T-helper 2 cell treated with Interferon-gamma antibody and Interleukin-4, amounts not matched to agents 5 μg/mL and 100 μg/mL, for 36 hours (primary cell): ENCODE data around the gene PLCH1.

Experiments
- DNase-seq: peaks from one replicate; pipeline ENCODE4 v3.0.0; 2021; ENCODE audit warnings: low spot score
- H3K27ac Mint-ChIP-seq: one replicate; pipeline ENCODE4 v1.8.0; 2021; ENCODE audit warnings: mild to moderate bottlenecking, mixed read lengths
- H3K27me3 Mint-ChIP-seq: one replicate; pipeline ENCODE4 v1.8.0; 2021; ENCODE audit warnings: low read depth, mixed read lengths
- H3K36me3 Mint-ChIP-seq: one replicate; pipeline ENCODE4 v1.8.0; 2021; ENCODE audit warnings: low read depth, mixed read lengths
- H3K4me1 Mint-ChIP-seq: one replicate; pipeline ENCODE4 v1.8.0; 2021; ENCODE audit warnings: low read depth, mixed read lengths
- H3K4me3 Mint-ChIP-seq: one replicate; pipeline ENCODE4 v1.8.0; 2022; ENCODE audit warnings: mild to moderate bottlenecking, moderate library complexity, mixed read lengths
- H3K9me3 Mint-ChIP-seq: one replicate; pipeline ENCODE4 v1.8.0; 2021; ENCODE audit warnings: mixed read lengths

Gene PLCH1

DNA sequence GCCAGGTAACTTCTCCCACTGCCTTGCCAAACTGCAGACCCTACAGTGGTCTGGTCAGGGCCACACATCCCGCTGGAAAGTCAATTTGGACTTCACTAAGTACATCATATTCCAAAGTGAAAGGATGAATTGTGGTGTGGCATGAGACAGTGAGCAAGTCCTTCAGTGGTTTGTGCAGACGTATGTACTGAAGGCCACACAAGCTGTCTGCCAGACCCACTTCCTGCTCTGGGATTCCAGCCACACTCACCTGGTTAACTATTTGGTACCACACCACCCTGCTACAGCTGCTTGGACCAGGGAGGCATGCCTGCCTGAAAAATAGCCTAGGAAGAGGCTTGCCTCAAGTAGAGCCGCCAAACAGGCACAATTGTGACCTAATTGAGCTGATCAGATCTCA is 357.3 kb downstream of the PLCH1 start:
- H3K27me3 Mint-ChIP-seq: peaks cover 5% of the 10 kb centered on the region
- no peak overlapping the region for H3K27ac Mint-ChIP-seq
- H3K4me3 Mint-ChIP-seq: no peak overlapping the region
- no peaks in the 10 kb centered on the region for H3K9me3 Mint-ChIP-seq
- no peaks in the 10 kb centered on the region for H3K36me3 Mint-ChIP-seq
- no peaks in the 10 kb centered on the region for H3K4me1 Mint-ChIP-seq
- no peak for DNase-seq

- Mint-ChIP-seq H3K36me3 (no peaks in the 10 kb centered on the region), H3K9me3 (no peaks in the 10 kb centered on the region), H3K4me1 (no peaks in the 10 kb centered on the region), H3K4me3 (no peak overlapping the region), H3K27ac (no peak overlapping the region), H3K27me3 (peaks cover 5% of the 10 kb centered on the region)
- no peak for DNase-seq
Observed at GRCh38 chr3:155386919-155387318, 358.0 kb downstream of the PLCH1 start.

- H3K27me3 Mint-ChIP-seq: peaks cover 5% of the 10 kb centered on the region
- no peaks in the 10 kb centered on the region for H3K36me3 Mint-ChIP-seq
- DNase-seq: no peak
- no peak overlapping the region for H3K27ac Mint-ChIP-seq
- no peak overlapping the region for H3K4me3 Mint-ChIP-seq
- H3K9me3 Mint-ChIP-seq: no peaks in the 10 kb centered on the region
- H3K4me1 Mint-ChIP-seq: no peaks in the 10 kb centered on the region
Observed at GRCh38 chr3:155385896-155386625, 358.8 kb downstream of the PLCH1 start.

GRCh38 chr3:155382396-155383042 is 362.4 kb downstream of the PLCH1 start:
- H3K27ac Mint-ChIP-seq: no peak overlapping the region
- H3K9me3 Mint-ChIP-seq: no peaks in the 10 kb centered on the region
- DNase-seq: no peak
- H3K4me3 Mint-ChIP-seq: no peak overlapping the region
- H3K36me3 Mint-ChIP-seq: no peaks in the 10 kb centered on the region
- no peaks in the 10 kb centered on the region for H3K4me1 Mint-ChIP-seq
- H3K27me3 Mint-ChIP-seq: peaks cover 2% of the 10 kb centered on the region

GRCh38 chr3:155377847-155378246 is 367.0 kb downstream of the PLCH1 start:
- Mint-ChIP-seq H3K4me1 (no peaks in the 10 kb centered on the region), H3K27ac (no peak overlapping the region), H3K4me3 (no peak overlapping the region), H3K36me3 (no peaks in the 10 kb centered on the region), H3K27me3 (peaks cover 2% of the 10 kb centered on the region), H3K9me3 (no peaks in the 10 kb centered on the region)
- no peak for DNase-seq

DNA sequence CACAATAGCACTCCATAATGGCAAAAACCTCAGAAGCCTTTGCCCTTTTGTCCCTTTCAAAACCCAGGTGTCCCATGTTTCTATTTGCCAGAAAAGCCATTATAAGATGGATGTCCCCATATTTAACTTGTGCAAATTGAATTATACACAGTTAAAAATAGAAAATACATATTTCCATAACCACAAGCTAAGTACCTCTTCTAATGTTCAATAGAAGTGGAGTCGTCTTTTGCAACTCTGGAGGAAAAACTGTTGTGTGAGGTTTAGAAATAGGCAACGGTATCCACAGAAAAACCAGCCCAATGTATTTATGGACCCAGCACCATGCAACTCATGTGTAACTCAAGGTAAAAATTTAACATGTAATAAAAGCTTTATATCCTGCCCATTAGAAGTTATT is 367.8 kb downstream of the PLCH1 start:
- no peaks in the 10 kb centered on the region for H3K36me3 Mint-ChIP-seq
- no peak overlapping the region for H3K27ac Mint-ChIP-seq
- H3K4me3 Mint-ChIP-seq: no peak overlapping the region
- H3K4me1 Mint-ChIP-seq: no peaks in the 10 kb centered on the region
- H3K9me3 Mint-ChIP-seq: no peaks in the 10 kb centered on the region
- no peak for DNase-seq
- H3K27me3 Mint-ChIP-seq: peaks cover 2% of the 10 kb centered on the region

DNA sequence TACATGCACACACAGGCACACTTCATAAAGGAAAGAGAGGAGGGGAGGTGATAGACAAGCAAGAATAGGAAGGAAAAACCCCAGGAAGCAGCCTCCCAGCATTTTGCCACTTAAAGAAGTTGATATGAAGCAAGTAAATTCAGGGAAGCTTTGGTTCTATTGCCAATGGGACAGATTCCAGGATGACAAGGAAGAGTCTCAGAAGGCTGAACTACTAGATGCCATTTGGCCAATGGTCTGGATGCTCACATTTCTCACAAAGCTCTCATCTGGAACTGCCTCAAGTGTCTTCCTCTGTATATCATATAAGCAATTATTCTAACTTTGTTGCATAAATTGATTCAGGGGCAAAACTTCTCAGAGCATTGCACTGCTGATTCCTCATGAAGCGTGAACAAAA is 372.6 kb downstream of the PLCH1 start:
- H3K27ac Mint-ChIP-seq: no peak overlapping the region
- no peaks in the 10 kb centered on the region for H3K4me1 Mint-ChIP-seq
- H3K4me3 Mint-ChIP-seq: no peak overlapping the region
- no peak for DNase-seq
- H3K27me3 Mint-ChIP-seq: no peaks in the 10 kb centered on the region
- H3K36me3 Mint-ChIP-seq: no peaks in the 10 kb centered on the region
- no peaks in the 10 kb centered on the region for H3K9me3 Mint-ChIP-seq

DNA sequence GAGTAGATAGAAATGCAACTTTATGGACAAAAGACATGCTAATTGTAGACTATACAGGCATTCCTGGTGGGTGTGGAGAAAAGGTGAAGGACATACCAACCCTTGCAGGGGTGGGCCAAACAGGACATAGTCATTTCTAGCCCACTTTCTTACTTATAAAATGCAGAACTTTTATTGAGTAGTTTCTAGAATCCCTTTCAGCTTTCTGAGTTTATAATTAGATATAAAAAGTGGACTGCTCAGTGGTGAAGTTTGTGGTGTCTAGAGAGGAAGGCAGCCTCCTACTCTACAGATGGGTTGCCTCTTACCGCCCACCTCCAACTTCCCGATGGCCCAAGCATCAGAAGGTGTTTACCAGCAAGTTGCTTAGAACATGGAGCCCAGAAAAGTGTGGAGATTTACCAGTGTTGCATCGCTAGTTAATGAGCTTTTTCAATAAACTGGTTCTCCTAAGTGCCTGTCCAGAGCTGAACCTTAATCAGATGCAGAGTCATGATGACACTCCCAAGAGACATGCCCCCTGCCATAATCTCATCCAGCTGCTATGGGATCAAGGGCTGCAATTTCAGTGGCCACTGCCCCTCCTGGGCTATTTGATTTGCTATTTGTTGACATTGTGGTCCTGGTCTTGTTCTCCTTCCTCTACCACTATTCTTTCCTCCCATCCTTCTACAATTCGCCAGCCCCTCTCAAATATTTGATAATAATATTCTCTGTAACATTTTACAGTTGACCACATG is 373.9 kb downstream of the PLCH1 start:
- Mint-ChIP-seq H3K27ac (no peak overlapping the region), H3K4me1 (no peaks in the 10 kb centered on the region), H3K4me3 (no peak overlapping the region), H3K27me3 (no peaks in the 10 kb centered on the region), H3K36me3 (no peaks in the 10 kb centered on the region), H3K9me3 (no peaks in the 10 kb centered on the region)
- no peak for DNase-seq

GRCh38 chr3:155370198-155370597 is 374.7 kb downstream of the PLCH1 start:
- DNase-seq: no peak
- H3K4me1 Mint-ChIP-seq: no peaks in the 10 kb centered on the region
- no peak overlapping the region for H3K4me3 Mint-ChIP-seq
- no peak overlapping the region for H3K27ac Mint-ChIP-seq
- H3K9me3 Mint-ChIP-seq: no peaks in the 10 kb centered on the region
- no peaks in the 10 kb centered on the region for H3K36me3 Mint-ChIP-seq
- H3K27me3 Mint-ChIP-seq: no peaks in the 10 kb centered on the region

GRCh38 chr3:155369735-155370134 is 375.1 kb downstream of the PLCH1 start:
- Mint-ChIP-seq H3K27ac (no peak overlapping the region), H3K4me3 (no peak overlapping the region), H3K36me3 (no peaks in the 10 kb centered on the region), H3K27me3 (no peaks in the 10 kb centered on the region), H3K4me1 (no peaks in the 10 kb centered on the region), H3K9me3 (no peaks in the 10 kb centered on the region)
- DNase-seq: no peak

- Mint-ChIP-seq H3K9me3 (no peaks in the 10 kb centered on the region), H3K27ac (no peak overlapping the region), H3K4me1 (no peaks in the 10 kb centered on the region), H3K27me3 (no peaks in the 10 kb centered on the region), H3K36me3 (no peaks in the 10 kb centered on the region), H3K4me3 (no peak overlapping the region)
- DNase-seq: no peak
Observed at GRCh38 chr3:155369244-155369643, 375.6 kb downstream of the PLCH1 start.

DNA sequence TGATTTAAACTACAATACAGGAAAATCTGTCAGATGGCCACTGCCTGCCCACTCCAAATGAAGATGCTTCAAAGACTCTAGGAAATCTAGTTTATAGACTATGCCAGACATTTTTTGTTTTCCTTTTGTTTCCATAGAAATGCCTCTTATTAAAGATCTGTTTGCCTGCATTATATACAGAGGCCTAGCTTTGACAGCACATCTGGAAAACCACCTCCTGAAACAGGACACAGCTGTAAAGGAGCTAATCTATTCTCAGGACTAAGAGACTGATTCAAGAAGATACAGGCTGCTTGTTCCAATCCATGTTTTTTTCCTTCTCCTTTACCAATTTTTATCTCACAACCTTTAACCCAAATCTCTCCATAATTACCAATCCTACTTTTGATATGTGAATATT is 376.1 kb downstream of the PLCH1 start:
- H3K4me3 Mint-ChIP-seq: no peak overlapping the region
- H3K27ac Mint-ChIP-seq: no peak overlapping the region
- no peaks in the 10 kb centered on the region for H3K4me1 Mint-ChIP-seq
- DNase-seq: no peak
- H3K36me3 Mint-ChIP-seq: no peaks in the 10 kb centered on the region
- no peaks in the 10 kb centered on the region for H3K9me3 Mint-ChIP-seq
- H3K27me3 Mint-ChIP-seq: no peaks in the 10 kb centered on the region

DNA sequence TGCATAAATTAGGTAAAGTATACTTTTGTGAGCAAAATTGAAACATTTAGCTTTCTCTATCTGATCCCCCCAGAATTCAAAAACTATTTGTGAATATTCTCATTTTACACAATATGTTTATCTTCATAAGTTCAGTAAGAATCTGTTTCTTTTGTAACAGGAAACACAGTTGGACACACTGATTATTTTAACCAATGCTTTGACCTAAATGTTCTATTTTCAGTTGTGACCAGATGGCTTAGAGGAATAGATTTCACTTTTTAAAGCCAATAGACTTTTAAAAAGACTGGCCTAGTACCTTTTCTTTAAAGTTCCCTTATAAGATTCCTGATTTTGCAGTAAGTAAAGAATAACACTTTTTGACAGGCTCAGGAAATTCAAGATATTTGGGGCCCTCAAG is 377.4 kb downstream of the PLCH1 start:
- no peaks in the 10 kb centered on the region for H3K27me3 Mint-ChIP-seq
- no peaks in the 10 kb centered on the region for H3K36me3 Mint-ChIP-seq
- no peak for DNase-seq
- no peak overlapping the region for H3K27ac Mint-ChIP-seq
- no peaks in the 10 kb centered on the region for H3K9me3 Mint-ChIP-seq
- H3K4me3 Mint-ChIP-seq: no peak overlapping the region
- no peaks in the 10 kb centered on the region for H3K4me1 Mint-ChIP-seq

DNA sequence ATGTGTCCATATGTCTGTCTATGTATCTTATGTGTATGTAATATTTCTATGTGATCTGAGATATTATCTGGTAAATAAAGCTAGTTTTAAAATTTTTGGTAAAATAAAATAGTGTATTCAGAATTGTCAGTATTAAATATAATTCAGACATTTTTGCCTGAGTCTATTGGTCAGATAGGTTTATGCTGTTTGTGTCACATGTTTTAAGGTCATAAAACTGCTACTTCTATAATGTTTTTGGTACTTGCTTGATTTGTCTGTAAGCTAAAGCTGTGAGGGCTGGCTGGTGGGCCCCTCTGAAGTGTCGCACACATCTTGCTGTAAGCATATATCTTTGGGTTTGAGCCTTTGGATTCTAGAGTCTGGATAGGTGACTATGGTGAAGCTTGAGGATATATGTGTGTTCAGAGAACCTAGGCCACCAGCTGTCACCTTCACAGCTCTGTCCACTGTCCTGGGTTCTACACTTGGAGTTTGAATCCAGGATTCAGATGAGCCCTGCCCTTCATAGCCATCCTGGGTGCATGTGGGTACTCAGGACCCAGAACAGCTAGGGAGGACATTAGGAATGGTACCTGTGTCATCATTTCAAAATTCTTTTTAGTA is 379.6 kb downstream of the PLCH1 start:
- no peaks in the 10 kb centered on the region for H3K4me1 Mint-ChIP-seq
- DNase-seq: no peak
- no peaks in the 10 kb centered on the region for H3K36me3 Mint-ChIP-seq
- H3K4me3 Mint-ChIP-seq: no peak overlapping the region
- H3K9me3 Mint-ChIP-seq: no peaks in the 10 kb centered on the region
- peaks cover 2% of the 10 kb centered on the region for H3K27me3 Mint-ChIP-seq
- H3K27ac Mint-ChIP-seq: no peak overlapping the region
